HTERT RPE-1 (cell line): ENCODE data around the gene CDK11A.
"Not testable (repeated sequence)": the region's sequence is repeated elsewhere in the genome, so short reads cannot be mapped to it uniquely, and the experiment has no call there.

Experiments used
- in situ Hi-C: fragments of 300-500 bp; cut with MboI; formaldehyde crosslinking; loops from 4 replicates; pipeline ENCODE4 v1.14.3; 2020; ENCODE audit warnings: low sequenced_read_pairs

The CDK11A gene

GRCh38 chr1:1726088-1726487 is 1.9 kb upstream of the CDK11A start:
- in situ Hi-C loops = not testable (repeated sequence)

GRCh38 chr1:1721201-1721600 is 3.0 kb downstream of the CDK11A start:
- in situ Hi-C loops = no loop called here

DNA sequence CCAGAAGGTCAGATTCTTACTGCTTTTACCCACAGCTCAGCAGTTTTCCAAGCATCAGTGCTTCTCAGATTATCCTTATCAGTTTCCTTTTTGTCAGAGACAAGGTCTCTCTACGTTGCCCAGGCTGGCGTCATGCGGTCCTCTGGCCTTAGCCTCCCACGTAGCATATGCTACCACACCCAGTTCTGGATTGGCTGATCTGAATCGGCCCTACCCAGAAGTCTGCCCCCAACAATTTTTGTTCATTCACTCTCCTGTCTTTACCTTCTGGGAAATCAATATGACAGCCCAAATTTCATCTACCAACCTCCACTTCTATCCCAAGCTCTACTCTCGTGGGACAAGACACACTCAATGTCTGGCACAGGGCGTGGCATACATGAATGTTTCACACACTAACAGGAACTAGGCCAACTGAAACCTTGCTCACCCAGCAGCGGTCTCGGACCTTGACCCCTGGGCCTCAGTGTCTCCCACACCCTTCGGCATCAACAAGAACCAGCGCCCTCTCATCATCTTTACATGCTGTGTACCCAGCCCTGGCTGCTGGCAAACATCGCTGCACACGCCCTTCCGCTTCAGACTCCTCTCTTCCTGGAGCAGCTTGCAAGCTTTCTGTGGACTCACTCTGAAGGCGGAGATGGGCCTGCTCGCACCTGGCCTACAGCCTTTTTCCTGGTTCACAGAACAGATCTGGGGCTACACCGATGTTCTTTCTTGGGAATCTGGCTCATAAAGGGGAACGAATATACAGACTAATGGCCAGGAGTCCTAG is 8.9 kb downstream of the CDK11A start:
- in situ Hi-C loops = not testable (repeated sequence)

GRCh38 chr1:1707897-1708296 is 16.3 kb downstream of the CDK11A start:
- in situ Hi-C loops = not testable (repeated sequence)

DNA sequence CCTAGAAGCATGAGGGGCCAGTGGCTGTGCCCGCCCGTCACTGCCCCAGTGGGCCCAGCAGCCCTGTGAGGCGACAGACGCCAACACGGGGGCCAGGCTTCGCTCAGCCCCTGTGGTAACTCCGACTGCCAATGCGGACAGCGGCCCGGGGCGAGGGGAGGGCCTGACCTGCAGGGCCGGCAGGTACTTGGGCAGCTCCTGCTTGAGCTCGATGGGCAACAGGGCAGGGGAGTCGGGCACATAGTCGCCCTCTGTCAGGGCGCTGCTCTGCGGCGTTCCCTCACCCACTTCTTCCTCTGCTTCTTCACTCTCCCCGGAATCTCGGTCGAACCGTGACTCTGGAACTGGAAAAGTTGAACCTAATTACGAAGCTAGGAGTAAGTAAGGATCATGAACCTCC is 16.9 kb downstream of the CDK11A start:
- in situ Hi-C loops = not testable (repeated sequence)

DNA sequence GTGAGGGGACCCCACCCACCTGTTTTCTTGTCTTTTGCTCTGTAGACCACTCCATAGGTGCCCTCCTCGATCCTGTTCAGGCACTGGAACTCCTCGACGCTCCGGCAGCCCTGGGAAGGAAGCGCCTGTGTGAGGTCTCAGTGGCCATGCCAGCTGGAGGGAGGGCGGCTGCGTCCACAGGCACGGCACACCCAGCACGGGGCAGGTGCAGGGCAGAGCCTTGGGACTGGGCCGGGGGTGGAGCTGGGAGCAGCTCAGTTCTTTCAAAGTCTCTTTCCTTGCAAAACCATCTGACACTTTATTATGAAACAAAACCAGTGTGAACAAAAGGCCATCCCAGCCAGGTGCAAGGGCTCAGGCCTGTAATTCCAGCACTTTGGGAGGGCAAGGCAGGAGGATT is 18.5 kb downstream of the CDK11A start:
- in situ Hi-C loops = not testable (repeated sequence)

DNA sequence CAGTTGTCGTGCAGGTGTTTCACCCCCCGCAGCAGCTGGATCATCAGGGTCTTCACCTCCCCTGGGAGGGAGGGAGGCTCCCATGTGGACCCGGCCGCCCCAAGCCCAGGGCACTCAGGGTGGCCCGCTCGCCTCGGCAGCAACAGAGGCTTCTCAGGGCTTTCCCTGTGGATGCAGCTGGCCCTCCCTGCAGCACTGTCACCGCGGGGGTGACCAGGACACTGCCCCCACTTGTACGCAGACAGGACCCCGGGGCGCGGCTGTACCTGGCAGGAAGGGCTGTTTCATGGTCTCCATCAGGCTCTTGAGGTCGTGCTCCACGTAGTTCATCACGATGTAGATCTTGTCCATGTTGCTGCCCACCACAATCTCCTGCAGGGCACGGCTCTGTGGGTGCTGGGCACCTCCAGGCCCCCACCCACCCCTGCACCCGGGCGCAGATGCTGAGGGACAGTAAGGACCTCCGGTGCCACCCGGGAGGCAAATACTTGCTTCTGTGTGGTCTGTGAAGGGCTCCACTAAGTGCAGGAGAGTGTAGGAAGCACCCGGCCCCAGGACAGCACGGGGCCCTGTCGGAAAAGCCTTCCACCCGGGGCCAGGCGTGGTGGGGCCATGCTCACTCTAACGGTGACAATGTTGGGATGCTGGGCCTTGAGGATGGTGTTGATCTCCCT is 19.7 kb downstream of the CDK11A start:
- in situ Hi-C loops = not testable (repeated sequence)

DNA sequence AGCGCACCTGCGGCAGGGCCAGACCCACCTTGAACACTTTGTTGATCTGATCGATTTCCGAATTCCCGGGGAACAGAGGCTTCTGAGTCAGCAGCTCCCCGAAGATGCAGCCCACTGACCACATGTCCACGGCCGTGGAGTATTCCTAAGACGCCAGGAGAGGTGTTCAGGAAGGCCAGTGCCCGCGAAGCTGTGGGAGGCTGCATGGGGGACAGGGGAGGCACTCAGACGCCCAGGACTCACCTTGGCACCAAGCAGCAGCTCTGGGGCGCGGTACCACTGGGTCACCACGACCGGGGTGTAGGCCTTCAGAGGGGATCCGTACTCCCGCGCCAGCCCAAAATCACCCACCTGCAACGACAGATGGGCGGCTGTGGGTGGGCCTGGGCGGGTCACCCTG is 20.4 kb downstream of the CDK11A start:
- in situ Hi-C loops = no loop called here

- in situ Hi-C loops = not testable (repeated sequence)
Observed at GRCh38 chr1:1702506-1702905, 21.7 kb downstream of the CDK11A start.

- in situ Hi-C loops = not testable (repeated sequence)
Observed at GRCh38 chr1:1700557-1700956, 23.6 kb downstream of the CDK11A start.

DNA sequence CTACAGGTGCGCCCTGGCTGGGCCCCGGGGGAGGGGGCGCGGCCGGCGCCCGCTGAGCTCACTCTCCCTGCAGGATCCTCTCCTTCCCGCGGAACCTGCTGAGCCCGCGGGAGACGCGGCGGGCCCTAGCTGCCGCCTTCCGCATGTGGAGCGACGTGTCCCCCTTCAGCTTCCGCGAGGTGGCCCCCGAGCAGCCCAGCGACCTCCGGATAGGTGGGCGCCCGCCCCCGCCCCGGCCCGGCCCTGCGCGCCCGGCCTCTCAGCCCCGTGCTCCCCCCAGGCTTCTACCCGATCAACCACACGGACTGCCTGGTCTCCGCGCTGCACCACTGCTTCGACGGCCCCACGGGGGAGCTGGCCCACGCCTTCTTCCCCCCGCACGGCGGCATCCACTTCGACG is 24.1 kb downstream of the CDK11A start:
- in situ Hi-C loops = not testable (repeated sequence)

DNA sequence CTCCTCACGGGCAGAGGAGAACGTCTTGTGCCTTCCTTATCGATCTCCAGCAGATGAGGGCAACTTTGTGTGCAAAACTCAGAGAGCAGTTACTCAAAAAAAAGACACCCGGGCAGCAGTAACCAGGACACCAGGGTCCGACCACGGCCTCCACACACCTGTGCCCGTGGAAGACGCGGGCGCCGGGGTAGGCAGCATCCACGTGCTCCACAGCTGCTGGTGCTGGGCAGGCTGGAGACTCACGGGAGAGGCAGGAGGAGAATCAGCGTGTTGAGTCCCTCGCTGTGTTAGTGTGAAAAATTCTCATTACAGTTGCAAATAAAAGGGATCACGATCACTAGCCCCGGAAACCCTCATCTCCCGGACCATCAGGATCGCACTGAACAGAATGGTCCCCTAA is 25.1 kb downstream of the CDK11A start:
- in situ Hi-C loops = not testable (repeated sequence)

GRCh38 chr1:1697358-1698183 is 26.6 kb downstream of the CDK11A start:
- in situ Hi-C loops = not testable (repeated sequence)

GRCh38 chr1:1696431-1697357 is 27.5 kb downstream of the CDK11A start:
- in situ Hi-C loops = not testable (repeated sequence)

- in situ Hi-C loops = not testable (repeated sequence)
Observed at GRCh38 chr1:1692714-1693647, 31.2 kb downstream of the CDK11A start, which contains the start of gene SLC35E2B. TSS of gene SLC35E2B (minus strand) at chr1:1692795. CDS start at chr1:1676699, 16,096 bp downstream.

- in situ Hi-C loops = not testable (repeated sequence)
Observed at GRCh38 chr1:1692324-1692713, 31.8 kb downstream of the CDK11A start.

DNA sequence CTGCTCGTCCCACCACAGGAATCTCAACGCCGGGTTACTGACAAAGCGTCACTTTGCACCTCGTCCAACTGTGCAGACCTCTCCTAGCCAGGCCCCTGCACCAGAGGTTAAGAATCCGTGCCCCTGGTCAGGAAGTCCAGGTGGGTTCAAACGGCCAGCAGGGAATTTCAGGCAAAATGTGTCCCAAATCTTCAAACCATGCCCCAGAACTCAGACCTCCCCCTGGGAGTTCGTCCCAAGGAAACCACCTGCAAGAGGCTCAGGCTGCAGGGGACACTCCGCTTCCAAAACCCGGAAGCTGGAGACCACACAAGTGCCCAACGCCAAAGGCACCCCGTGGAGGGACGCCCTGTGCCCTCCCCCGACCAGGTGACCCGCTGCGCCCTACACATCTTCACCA is 32.7 kb downstream of the CDK11A start:
- in situ Hi-C loops = not testable (repeated sequence)

GRCh38 chr1:1689526-1689925 is 34.6 kb downstream of the CDK11A start:
- in situ Hi-C loops = not testable (repeated sequence)

DNA sequence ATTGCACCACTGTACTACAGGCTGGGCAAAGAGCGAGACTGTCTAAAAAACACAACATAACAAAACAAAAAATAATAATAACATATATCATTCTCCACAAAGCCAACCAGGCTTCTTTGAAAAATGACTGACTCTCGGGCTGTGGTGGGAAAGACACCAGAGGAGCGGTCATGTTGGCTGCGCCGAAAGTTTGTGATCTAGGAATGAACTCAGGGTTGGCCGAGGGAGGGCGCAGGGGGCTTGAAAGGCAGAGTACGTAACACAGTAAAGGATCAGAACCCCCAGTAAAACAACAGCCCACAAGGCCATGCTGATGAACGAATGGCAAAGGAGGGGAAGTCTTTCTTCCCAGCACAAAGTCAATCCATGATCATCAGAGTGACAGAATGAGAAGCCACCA is 36.3 kb downstream of the CDK11A start:
- in situ Hi-C loops = no loop called here
